Measurements from ENCODE around the gene LSAMP.

Gene LSAMP

DNA sequence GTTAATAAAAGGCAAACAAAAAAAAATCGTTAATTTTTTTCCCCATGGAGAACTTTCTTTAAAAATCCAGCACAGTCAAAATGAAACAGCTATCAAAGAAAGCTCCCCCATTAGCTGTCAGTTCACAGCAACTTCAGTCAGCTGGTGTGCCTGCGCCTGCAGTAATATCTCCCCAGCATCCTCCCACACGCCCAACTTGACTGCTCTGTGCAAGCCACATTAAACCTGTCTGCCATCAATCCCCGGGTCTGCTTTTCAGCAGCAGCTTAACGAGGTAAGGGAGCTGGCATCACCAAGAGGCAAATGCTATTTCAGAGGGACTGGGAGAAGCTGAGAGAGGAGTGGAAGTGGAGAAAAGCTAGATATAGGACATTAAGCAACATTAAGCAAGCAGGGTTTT is 484.5 kb downstream of the LSAMP start:
- no peak overlapping the region for H2AFZ ChIP-seq (ENCODE audit: low read depth, low read length)
- no peak overlapping the region for H3K4me3 ChIP-seq (ENCODE audit: low read depth in 1 of 2, low read length in 2 of 2)
- H3K27ac ChIP-seq (ENCODE audit: low read length), result no peak overlapping the region
- H3K9me3 ChIP-seq (ENCODE audit: insufficient read depth, low read length, severe bottlenecking), result no peaks in the 10 kb centered on the region
- H4K20me1 ChIP-seq (ENCODE audit: insufficient read depth, low read length), result no peaks in the 10 kb centered on the region
- H3K36me3 ChIP-seq (ENCODE audit: insufficient read depth, low read length), result no peaks in the 10 kb centered on the region
- DNase-seq (no peak), ATAC-seq (ENCODE audit: insufficient read depth, low read depth) (no peak)
- no peaks in the 10 kb centered on the region for H3K4me1 ChIP-seq (ENCODE audit: insufficient read depth, low read length)
- no peaks in the 10 kb centered on the region for H3K27me3 ChIP-seq (ENCODE audit: insufficient read depth, low read length, poor library complexity)
- no peaks in the 10 kb centered on the region for H3K79me2 ChIP-seq (ENCODE audit: insufficient read depth, low read length)
- H3K4me2 ChIP-seq (ENCODE audit: insufficient read depth, low read length), result no peak overlapping the region
- H3K9ac ChIP-seq (ENCODE audit: low read depth, low read length), result no peak overlapping the region
- TF ChIP-seq, protein P1, sequence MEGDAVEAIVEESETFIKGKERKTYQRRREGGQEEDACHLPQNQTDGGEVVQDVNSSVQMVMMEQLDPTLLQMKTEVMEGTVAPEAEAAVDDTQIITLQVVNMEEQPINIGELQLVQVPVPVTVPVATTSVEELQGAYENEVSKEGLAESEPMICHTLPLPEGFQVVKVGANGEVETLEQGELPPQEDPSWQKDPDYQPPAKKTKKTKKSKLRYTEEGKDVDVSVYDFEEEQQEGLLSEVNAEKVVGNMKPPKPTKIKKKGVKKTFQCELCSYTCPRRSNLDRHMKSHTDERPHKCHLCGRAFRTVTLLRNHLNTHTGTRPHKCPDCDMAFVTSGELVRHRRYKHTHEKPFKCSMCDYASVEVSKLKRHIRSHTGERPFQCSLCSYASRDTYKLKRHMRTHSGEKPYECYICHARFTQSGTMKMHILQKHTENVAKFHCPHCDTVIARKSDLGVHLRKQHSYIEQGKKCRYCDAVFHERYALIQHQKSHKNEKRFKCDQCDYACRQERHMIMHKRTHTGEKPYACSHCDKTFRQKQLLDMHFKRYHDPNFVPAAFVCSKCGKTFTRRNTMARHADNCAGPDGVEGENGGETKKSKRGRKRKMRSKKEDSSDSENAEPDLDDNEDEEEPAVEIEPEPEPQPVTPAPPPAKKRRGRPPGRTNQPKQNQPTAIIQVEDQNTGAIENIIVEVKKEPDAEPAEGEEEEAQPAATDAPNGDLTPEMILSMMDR (IDR thresholded peaks at IDR 0.05; ENCODE audit: borderline replicate concordance, extremely low read depth, low read length, poor library complexity, severe bottlenecking), result no peak
- TF ChIP-seq EZH2 (IDR thresholded peaks at IDR 0.05; ENCODE audit: borderline replicate concordance, low read depth, low read length, severe bottlenecking), result no peak

DNA sequence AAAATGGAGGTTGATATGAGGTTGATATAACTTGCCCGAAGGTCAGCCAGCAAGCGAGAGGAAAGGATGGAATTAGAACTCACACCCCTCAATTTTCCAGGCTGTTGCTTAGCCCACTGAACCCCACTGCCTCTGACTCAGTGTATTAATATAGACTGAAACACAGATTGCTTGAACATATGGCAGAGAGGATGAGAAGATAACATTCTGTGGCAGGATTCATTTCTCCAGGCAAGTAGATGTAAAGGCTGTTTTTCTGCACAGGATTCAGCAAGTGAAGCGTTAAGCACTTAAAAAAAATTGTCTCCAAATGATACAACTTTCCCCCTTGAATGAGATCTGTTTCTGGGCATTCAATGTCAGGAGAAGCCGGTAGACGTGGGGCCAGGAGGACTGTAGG is 486.8 kb downstream of the LSAMP start:
- no peak for DNase-seq
- Histone ChIP-seq H2AFZ (ENCODE audit: low read depth, low read length) (no peak overlapping the region), H3K36me3 (ENCODE audit: insufficient read depth, low read length) (no peaks in the 10 kb centered on the region), H3K27ac (ENCODE audit: low read length) (no peak overlapping the region), H3K4me3 (ENCODE audit: low read depth in 1 of 2, low read length in 2 of 2) (no peak overlapping the region), H3K27me3 (ENCODE audit: insufficient read depth, low read length, poor library complexity) (no peaks in the 10 kb centered on the region), H4K20me1 (ENCODE audit: insufficient read depth, low read length) (no peaks in the 10 kb centered on the region), H3K79me2 (ENCODE audit: insufficient read depth, low read length) (no peaks in the 10 kb centered on the region), H3K9me3 (ENCODE audit: insufficient read depth, low read length, severe bottlenecking) (no peaks in the 10 kb centered on the region), H3K4me1 (ENCODE audit: insufficient read depth, low read length) (no peaks in the 10 kb centered on the region), H3K9ac (ENCODE audit: low read depth, low read length) (no peak overlapping the region), H3K4me2 (ENCODE audit: insufficient read depth, low read length) (no peak overlapping the region)
- TF ChIP-seq EZH2 (IDR thresholded peaks at IDR 0.05; ENCODE audit: borderline replicate concordance, low read depth, low read length, severe bottlenecking), result no peak
- ATAC-seq (ENCODE audit: insufficient read depth, low read depth), result no peak

DNA sequence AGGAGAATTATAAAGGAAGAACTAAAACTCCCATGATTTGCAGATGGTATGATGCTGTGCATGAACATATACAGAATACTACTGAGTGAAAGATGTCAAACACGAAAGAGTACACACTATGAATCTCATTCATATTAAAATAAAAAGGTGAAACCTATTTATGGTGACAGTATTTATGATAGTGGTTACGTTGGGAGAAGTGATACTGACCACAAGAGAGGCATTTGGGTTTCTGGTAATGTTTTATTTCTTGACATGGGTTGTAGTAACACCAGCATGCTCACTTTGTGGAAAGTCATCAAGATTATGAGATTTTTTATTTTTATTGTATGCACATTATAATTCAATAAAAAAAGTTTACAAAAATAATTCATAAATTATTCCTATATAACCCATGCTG is 498.0 kb downstream of the LSAMP start:
- H3K27me3 ChIP-seq (ENCODE audit: insufficient read depth, low read length, poor library complexity), result no peaks in the 10 kb centered on the region
- no peaks in the 10 kb centered on the region for H3K36me3 ChIP-seq (ENCODE audit: insufficient read depth, low read length)
- H4K20me1 ChIP-seq (ENCODE audit: insufficient read depth, low read length), result no peaks in the 10 kb centered on the region
- no peak overlapping the region for H3K9ac ChIP-seq (ENCODE audit: low read depth, low read length)
- TF ChIP-seq, protein P1 (IDR thresholded peaks at IDR 0.05; ENCODE audit: borderline replicate concordance, extremely low read depth, low read length, poor library complexity, severe bottlenecking), result no peak
- TF ChIP-seq EZH2 (IDR thresholded peaks at IDR 0.05; ENCODE audit: borderline replicate concordance, low read depth, low read length, severe bottlenecking), result no peak
- H3K9me3 ChIP-seq (ENCODE audit: insufficient read depth, low read length, severe bottlenecking), result no peaks in the 10 kb centered on the region
- DNase-seq, result no peak
- no peaks in the 10 kb centered on the region for H3K4me1 ChIP-seq (ENCODE audit: insufficient read depth, low read length)
- H2AFZ ChIP-seq (ENCODE audit: low read depth, low read length), result no peak overlapping the region
- H3K79me2 ChIP-seq (ENCODE audit: insufficient read depth, low read length), result no peaks in the 10 kb centered on the region
- ATAC-seq (ENCODE audit: insufficient read depth, low read depth), result no peak
- H3K27ac ChIP-seq (ENCODE audit: low read length), result no peak overlapping the region
- no peak overlapping the region for H3K4me3 ChIP-seq (ENCODE audit: low read depth in 1 of 2, low read length in 2 of 2)
- H3K4me2 ChIP-seq (ENCODE audit: insufficient read depth, low read length), result no peak overlapping the region

DNA sequence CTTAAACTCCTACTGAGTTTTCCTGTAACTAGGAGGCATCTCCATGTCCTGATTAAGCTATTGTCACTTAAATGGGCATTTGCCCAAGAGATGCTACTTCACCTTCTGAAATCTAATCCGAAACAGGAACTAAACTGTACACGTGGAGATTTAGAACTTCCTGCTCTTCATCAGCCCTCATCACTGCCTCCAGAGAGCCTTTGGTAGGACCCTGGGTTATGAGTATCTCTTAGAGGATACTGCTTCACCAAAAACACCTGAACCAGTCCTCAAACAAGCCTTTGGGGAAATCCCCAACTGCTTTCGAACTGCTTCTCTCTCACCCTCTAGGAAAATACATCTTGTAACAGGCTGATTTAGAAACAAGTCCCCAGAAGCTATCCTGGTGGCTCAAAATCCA is 501.7 kb downstream of the LSAMP start:
- Histone ChIP-seq H3K4me2 (ENCODE audit: insufficient read depth, low read length) (no peak overlapping the region), H3K36me3 (ENCODE audit: insufficient read depth, low read length) (no peaks in the 10 kb centered on the region), H2AFZ (ENCODE audit: low read depth, low read length) (no peak overlapping the region), H3K27me3 (ENCODE audit: insufficient read depth, low read length, poor library complexity) (no peaks in the 10 kb centered on the region), H3K27ac (ENCODE audit: low read length) (no peak overlapping the region), H3K4me1 (ENCODE audit: insufficient read depth, low read length) (no peaks in the 10 kb centered on the region), H3K79me2 (ENCODE audit: insufficient read depth, low read length) (no peaks in the 10 kb centered on the region), H3K9ac (ENCODE audit: low read depth, low read length) (no peak overlapping the region), H3K9me3 (ENCODE audit: insufficient read depth, low read length, severe bottlenecking) (no peaks in the 10 kb centered on the region), H3K4me3 (ENCODE audit: low read depth in 1 of 2, low read length in 2 of 2) (no peak overlapping the region), H4K20me1 (ENCODE audit: insufficient read depth, low read length) (no peaks in the 10 kb centered on the region)
- no peak for DNase-seq
- no peak for ATAC-seq (ENCODE audit: insufficient read depth, low read depth)
- TF ChIP-seq EZH2 (IDR thresholded peaks at IDR 0.05; ENCODE audit: borderline replicate concordance, low read depth, low read length, severe bottlenecking), result no peak
- TF ChIP-seq, protein P1 (IDR thresholded peaks at IDR 0.05; ENCODE audit: borderline replicate concordance, extremely low read depth, low read length, poor library complexity, severe bottlenecking), result no peak

Data from DND-41 (cell line).